Mesendoderm (in vitro differentiated cells): Measurements from ENCODE around the gene RGS17.

Experiments
- DNase-seq: peaks from one replicate; pipeline ENCODE4 v3.0.0; 2013
- H2AK5ac ChIP-seq: 2 replicates; pipeline ENCODE4 v1.6.1; 2013; ENCODE audit warnings: low read length, inconsistent platforms
- H2BK120ac ChIP-seq: 2 replicates; pipeline ENCODE4 v1.6.1; 2013; ENCODE audit warnings: low read depth, mild to moderate bottlenecking, low read length, moderate library complexity, mixed read lengths
- H2BK15ac ChIP-seq: replicated peaks from 2 replicates; pipeline ENCODE4 v1.6.1; 2013; ENCODE audit warnings: low read depth, mild to moderate bottlenecking, moderate library complexity
- H2BK5ac ChIP-seq: 2 replicates; pipeline ENCODE4 v1.6.1; 2013; ENCODE audit warnings: low read length, inconsistent platforms
- H3K18ac ChIP-seq: 2 replicates; pipeline ENCODE4 v1.6.1; 2013; ENCODE audit warnings: mild to moderate bottlenecking, low read length, mixed read lengths
- H3K23ac ChIP-seq: one replicate; pipeline ENCODE4 v1.6.1; 2013; ENCODE audit warnings: low read length
- H3K27ac ChIP-seq: 2 replicates; pipeline ENCODE4 v1.5.1; 2013; ENCODE audit warnings: low read depth, mild to moderate bottlenecking, inconsistent platforms, low read length, moderate library complexity
- H3K27me3 ChIP-seq: 2 replicates; pipeline ENCODE4 v1.6.1; 2013; ENCODE audit warnings: low read length, control low read depth, mild to moderate bottlenecking, inconsistent platforms; ENCODE audit not compliant: insufficient read depth, poor library complexity
- H3K36me3 ChIP-seq: 2 replicates; pipeline ENCODE4 v1.6.1; 2013; ENCODE audit warnings: low read length, inconsistent platforms; ENCODE audit not compliant: control insufficient read depth, insufficient read depth
- H3K4ac ChIP-seq: one replicate; pipeline ENCODE4 v1.6.1; 2013; ENCODE audit warnings: low read depth, mild to moderate bottlenecking, low read length, moderate library complexity
- H3K4me1 ChIP-seq: 2 replicates; pipeline ENCODE4 v1.6.1; 2013; ENCODE audit warnings: low read depth, low read length, inconsistent platforms; ENCODE audit not compliant: control insufficient read depth
- H3K4me2 ChIP-seq: 2 replicates; pipeline ENCODE4 v1.6.1; 2013; ENCODE audit warnings: low read length
- H3K4me3 ChIP-seq: 2 replicates; pipeline ENCODE4 v1.5.1; 2013; ENCODE audit warnings: mild to moderate bottlenecking, low read length
- H3K56ac ChIP-seq: one replicate; pipeline ENCODE4 v1.6.1; 2013; ENCODE audit warnings: low read length
- H3K79me1 ChIP-seq: 2 replicates; pipeline ENCODE4 v1.6.1; 2013; ENCODE audit warnings: low read length, inconsistent platforms
- H3K79me2 ChIP-seq: 2 replicates; pipeline ENCODE4 v1.6.1; 2013; ENCODE audit warnings: mild to moderate bottlenecking, low read length; ENCODE audit not compliant: control insufficient read depth, insufficient read depth
- H3K9ac ChIP-seq: 2 replicates; pipeline ENCODE4 v1.6.1; 2013; ENCODE audit warnings: low read length, inconsistent platforms
- H4K5ac ChIP-seq: one replicate; pipeline ENCODE4 v1.6.1; 2013; ENCODE audit warnings: low read length
- H4K8ac ChIP-seq: one replicate; pipeline ENCODE4 v1.6.1; 2013; ENCODE audit warnings: low read depth, mild to moderate bottlenecking, control low read depth, low read length, moderate library complexity
- WGBS: extraction: QIAGEN DNeasy Blood & Tissue Kit; methylation state at CpG from one replicate; pipeline ENCODE4 v1.1.7; 2013; ENCODE audit warnings: low lambda C conversion rate, missing lambda C conversion rate; ENCODE audit not compliant: insufficient coverage; ENCODE audit errors: extremely low coverage; 5-methylcytosine and 5-hydroxymethylcytosine counted together

RGS17 gene

DNA sequence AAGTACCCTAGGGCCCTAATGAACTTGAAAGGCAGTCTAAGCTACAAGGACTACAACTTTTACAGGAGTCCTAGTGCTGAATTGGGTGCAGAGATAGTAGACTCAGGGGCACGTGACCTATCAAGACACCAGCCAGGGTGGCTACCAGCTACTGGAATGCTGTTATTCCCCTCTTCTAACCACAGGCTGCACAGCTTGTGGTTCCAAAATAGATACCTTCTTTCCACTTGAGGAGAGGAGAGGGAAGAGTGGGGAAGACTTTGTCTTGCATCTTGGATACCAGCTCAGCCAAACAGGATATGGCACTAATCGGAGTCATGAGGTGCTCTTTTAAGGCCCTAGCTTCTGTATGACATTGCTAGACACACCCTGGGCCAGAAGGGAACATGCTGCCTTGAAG is 68.6 kb downstream of the RGS17 start:
- no peaks in the 10 kb centered on the region for H3K27me3 ChIP-seq
- no peak overlapping the region for H4K8ac ChIP-seq
- H2BK5ac ChIP-seq = no peak overlapping the region
- no peak overlapping the region for H3K27ac ChIP-seq
- no peak overlapping the region for H2AK5ac ChIP-seq
- H4K5ac ChIP-seq = no peak overlapping the region
- no peak overlapping the region for H3K4me3 ChIP-seq
- WGBS = no CpG with 5 or more reads among the region's 2 CpGs
- no peaks in the 10 kb centered on the region for H3K79me1 ChIP-seq
- no peak overlapping the region for H2BK15ac ChIP-seq
- H3K56ac ChIP-seq = no peak overlapping the region
- no peaks in the 10 kb centered on the region for H3K79me2 ChIP-seq
- H3K23ac ChIP-seq = no peak overlapping the region
- no peak overlapping the region for H3K9ac ChIP-seq
- H3K4me1 ChIP-seq = no peaks in the 10 kb centered on the region
- no peak overlapping the region for H2BK120ac ChIP-seq
- H3K18ac ChIP-seq = no peak overlapping the region
- H3K4ac ChIP-seq = no peak overlapping the region
- H3K4me2 ChIP-seq = no peak overlapping the region
- H3K36me3 ChIP-seq = no peaks in the 10 kb centered on the region
- DNase-seq = no peak

GRCh38 chr6:153059757-153060156 is 71.3 kb downstream of the RGS17 start:
- Histone ChIP-seq H3K4me2 (no peak overlapping the region), H3K56ac (no peak overlapping the region), H3K4me3 (no peak overlapping the region), H3K9ac (no peak overlapping the region), H4K5ac (no peak overlapping the region), H3K18ac (no peak overlapping the region), H3K79me2 (no peaks in the 10 kb centered on the region), H2BK120ac (no peak overlapping the region), H3K4ac (no peak overlapping the region), H2AK5ac (no peak overlapping the region), H3K4me1 (no peaks in the 10 kb centered on the region), H2BK15ac (no peak overlapping the region), H4K8ac (no peak overlapping the region), H3K23ac (no peak overlapping the region), H2BK5ac (no peak overlapping the region), H3K79me1 (no peaks in the 10 kb centered on the region), H3K27ac (no peak overlapping the region), H3K27me3 (no peaks in the 10 kb centered on the region), H3K36me3 (no peaks in the 10 kb centered on the region)
- DNase-seq = peak; percentile 46
- no CpG with 5 or more reads among the region's 1 CpG for WGBS

- Histone ChIP-seq H2AK5ac (no peak overlapping the region), H2BK15ac (no peak overlapping the region), H3K18ac (no peak overlapping the region), H3K79me1 (no peaks in the 10 kb centered on the region), H3K4me1 (no peaks in the 10 kb centered on the region), H3K4me3 (no peak overlapping the region), H3K27ac (no peak overlapping the region), H4K5ac (no peak overlapping the region), H3K36me3 (no peaks in the 10 kb centered on the region), H3K4ac (no peak overlapping the region), H3K27me3 (no peaks in the 10 kb centered on the region), H3K56ac (no peak overlapping the region), H2BK5ac (no peak overlapping the region), H3K4me2 (no peak overlapping the region), H3K9ac (no peak overlapping the region), H2BK120ac (no peak overlapping the region), H4K8ac (no peak overlapping the region), H3K23ac (no peak overlapping the region), H3K79me2 (no peaks in the 10 kb centered on the region)
- DNase-seq = no peak
These were observed 71.8 kb downstream of the RGS17 start for GRCh38 chr6:153059311-153059710.

DNA sequence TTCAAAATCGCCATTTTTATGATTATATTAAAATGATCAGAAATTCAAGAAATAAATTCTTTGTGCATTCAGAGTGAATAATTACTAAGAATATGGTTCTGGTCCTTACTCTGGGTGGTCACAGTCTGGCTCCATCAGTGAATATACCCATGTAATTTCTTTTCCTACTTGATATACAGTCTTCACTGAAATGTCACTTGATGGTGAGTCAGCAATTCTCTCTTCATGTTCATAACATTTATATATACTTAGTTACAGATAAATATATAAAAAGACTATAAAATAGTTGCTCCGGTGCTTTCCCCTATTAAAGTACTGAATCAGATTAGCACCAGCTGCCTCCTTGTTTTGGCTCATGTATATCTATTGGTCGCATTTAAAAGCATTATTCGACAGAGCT is 72.2 kb downstream of the RGS17 start:
- Histone ChIP-seq H2BK120ac (no peak overlapping the region), H3K4me1 (no peaks in the 10 kb centered on the region), H3K4me3 (no peak overlapping the region), H2BK15ac (no peak overlapping the region), H3K79me1 (no peaks in the 10 kb centered on the region), H3K18ac (no peak overlapping the region), H2BK5ac (no peak overlapping the region), H3K4me2 (no peak overlapping the region), H4K5ac (no peak overlapping the region), H3K79me2 (no peaks in the 10 kb centered on the region), H3K9ac (no peak overlapping the region), H2AK5ac (no peak overlapping the region), H3K36me3 (no peaks in the 10 kb centered on the region), H3K4ac (no peak overlapping the region), H3K23ac (no peak overlapping the region), H3K27ac (no peak overlapping the region), H3K56ac (no peak overlapping the region), H3K27me3 (no peaks in the 10 kb centered on the region), H4K8ac (no peak overlapping the region)
- no peak for DNase-seq
- no CpG with 5 or more reads among the region's 4 CpGs for WGBS

DNA sequence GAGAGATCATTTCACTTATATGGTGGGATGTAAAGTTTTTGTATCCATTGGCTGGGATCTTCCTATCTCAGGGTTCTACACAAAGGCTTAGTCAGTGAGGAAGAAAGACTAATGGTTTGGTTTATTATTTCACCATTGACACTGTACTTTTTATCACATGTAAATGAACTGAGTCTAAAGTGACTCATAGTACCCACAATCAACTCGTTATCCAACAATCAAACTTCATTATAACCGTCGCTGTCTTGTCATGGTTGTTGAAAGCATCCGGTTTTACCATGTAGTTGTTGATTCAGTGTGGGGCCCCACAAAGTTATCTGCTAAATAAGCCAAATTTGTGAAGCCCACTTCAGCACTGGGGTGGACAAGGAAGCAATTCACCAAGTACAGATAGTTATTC is 72.8 kb downstream of the RGS17 start:
- no peak overlapping the region for H4K5ac ChIP-seq
- no peak overlapping the region for H2BK15ac ChIP-seq
- no peak overlapping the region for H2BK5ac ChIP-seq
- H2AK5ac ChIP-seq = no peak overlapping the region
- H4K8ac ChIP-seq = no peak overlapping the region
- H3K4me2 ChIP-seq = no peak overlapping the region
- H2BK120ac ChIP-seq = no peak overlapping the region
- no peaks in the 10 kb centered on the region for H3K79me1 ChIP-seq
- no peak overlapping the region for H3K18ac ChIP-seq
- no peak overlapping the region for H3K4ac ChIP-seq
- H3K9ac ChIP-seq = no peak overlapping the region
- WGBS = no CpG with 5 or more reads among the region's 4 CpGs
- H3K56ac ChIP-seq = no peak overlapping the region
- no peak overlapping the region for H3K23ac ChIP-seq
- no peaks in the 10 kb centered on the region for H3K36me3 ChIP-seq
- H3K27me3 ChIP-seq = no peaks in the 10 kb centered on the region
- no peaks in the 10 kb centered on the region for H3K4me1 ChIP-seq
- no peak overlapping the region for H3K27ac ChIP-seq
- no peaks in the 10 kb centered on the region for H3K79me2 ChIP-seq
- no peak overlapping the region for H3K4me3 ChIP-seq
- no peak for DNase-seq

DNA sequence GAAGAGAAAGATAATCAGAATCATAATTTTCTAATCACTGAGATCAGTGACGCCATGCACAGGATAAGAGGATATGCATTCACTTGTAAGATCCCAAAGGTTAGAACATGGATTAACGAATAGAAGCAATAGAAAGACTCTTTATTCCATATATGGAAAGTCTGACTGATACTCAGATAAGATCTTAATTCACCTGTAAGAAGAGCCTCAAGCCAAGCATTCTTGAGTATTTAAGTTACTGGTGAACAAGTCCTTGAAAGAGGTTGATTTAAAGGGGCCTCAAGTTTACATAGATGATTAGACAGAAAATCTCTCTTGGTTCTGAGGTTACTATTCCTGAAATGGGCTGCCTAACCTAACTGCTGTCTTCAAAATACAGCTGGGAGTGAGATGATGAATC is 74.8 kb downstream of the RGS17 start:
- no peak overlapping the region for H4K8ac ChIP-seq
- H3K4me1 ChIP-seq = no peaks in the 10 kb centered on the region
- no peak overlapping the region for H3K4me3 ChIP-seq
- no peak overlapping the region for H3K4me2 ChIP-seq
- no peak overlapping the region for H2AK5ac ChIP-seq
- no peak overlapping the region for H4K5ac ChIP-seq
- H3K9ac ChIP-seq = no peak overlapping the region
- no peak overlapping the region for H3K23ac ChIP-seq
- no peak overlapping the region for H3K27ac ChIP-seq
- no peak overlapping the region for H2BK120ac ChIP-seq
- no peaks in the 10 kb centered on the region for H3K36me3 ChIP-seq
- no peaks in the 10 kb centered on the region for H3K79me1 ChIP-seq
- DNase-seq = peak; percentile 40
- no peak overlapping the region for H2BK15ac ChIP-seq
- no peak overlapping the region for H2BK5ac ChIP-seq
- WGBS = no CpG with 5 or more reads among the region's 2 CpGs
- H3K18ac ChIP-seq = no peak overlapping the region
- H3K4ac ChIP-seq = no peak overlapping the region
- no peaks in the 10 kb centered on the region for H3K27me3 ChIP-seq
- H3K56ac ChIP-seq = no peak overlapping the region
- H3K79me2 ChIP-seq = no peaks in the 10 kb centered on the region
